HG02981 (cell line): ENCODE data around the gene ATE1.
"Not testable (repeated sequence)": the region's sequence is repeated elsewhere in the genome, so short reads cannot be mapped to it uniquely, and the experiment has no call there.

Experiments
- ATAC-seq: cut with Tn5 transposase; IDR thresholded peaks from one replicate; pipeline ENCODE4 v1.9.1; 2021; ENCODE audit warnings: mild to moderate bottlenecking, moderate library complexity; ENCODE audit not compliant: unreplicated experiment

The ATE1 gene

DNA sequence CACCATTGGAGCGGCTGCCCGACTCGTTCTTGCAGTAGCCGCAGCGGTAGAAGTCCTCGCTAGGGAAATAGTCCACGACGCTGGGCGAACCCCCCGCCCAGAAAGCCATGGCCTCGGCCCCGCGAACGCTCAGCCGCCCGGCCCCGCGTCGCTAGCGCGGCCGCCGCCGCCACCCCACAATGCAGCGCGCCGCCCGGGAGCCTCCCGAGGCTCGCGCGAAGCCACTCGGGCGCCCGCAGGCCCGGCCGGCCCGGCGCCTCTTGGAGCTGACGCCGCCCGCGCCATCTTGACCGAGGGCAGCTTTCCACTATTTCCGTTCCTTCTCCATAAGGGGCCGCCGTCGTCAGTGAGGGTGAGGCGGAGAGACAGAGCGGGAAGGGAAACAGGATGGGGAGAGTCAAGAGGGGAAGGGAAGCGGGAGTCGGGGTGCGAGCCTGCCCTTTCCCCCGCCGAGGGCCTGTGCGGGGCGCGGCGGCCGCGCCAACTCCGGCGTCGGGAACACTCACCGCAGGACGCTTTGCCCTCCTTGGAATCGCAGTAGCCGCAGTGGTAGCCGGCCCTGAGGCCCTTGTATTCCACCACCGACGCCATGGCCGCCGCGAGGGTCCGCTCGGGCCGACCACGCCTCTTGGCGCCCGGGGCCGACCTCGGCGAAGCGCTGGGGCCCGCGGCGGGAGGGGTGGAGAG lies at the start of gene ATE1:
Gene ATE1, minus strand, starts transcription at position 191 of the 687 bp plus-strand sequence. Its CDS starts 82 bp downstream, at position 109.
- ATAC-seq = peak; percentile 78

DNA sequence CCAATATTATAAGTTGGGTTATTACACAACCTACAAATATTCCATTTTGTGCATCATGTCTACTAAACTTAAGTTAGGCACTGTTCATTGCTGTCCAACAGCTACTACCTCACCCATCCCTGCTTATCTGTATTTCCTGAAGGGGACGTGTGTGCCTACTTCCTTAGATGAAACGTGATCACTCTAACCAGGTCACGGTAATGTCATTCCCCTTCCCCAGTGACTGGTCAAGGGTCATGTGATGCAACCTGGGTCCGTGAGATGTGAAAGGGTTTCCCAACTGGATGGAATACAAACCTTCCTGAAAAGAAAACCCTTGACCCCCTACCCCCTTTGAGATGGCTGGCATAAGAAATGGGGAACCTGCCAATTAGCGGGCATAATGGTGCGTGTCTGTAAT lies 48.8 kb upstream of the ATE1 start:
- no peak for ATAC-seq

DNA sequence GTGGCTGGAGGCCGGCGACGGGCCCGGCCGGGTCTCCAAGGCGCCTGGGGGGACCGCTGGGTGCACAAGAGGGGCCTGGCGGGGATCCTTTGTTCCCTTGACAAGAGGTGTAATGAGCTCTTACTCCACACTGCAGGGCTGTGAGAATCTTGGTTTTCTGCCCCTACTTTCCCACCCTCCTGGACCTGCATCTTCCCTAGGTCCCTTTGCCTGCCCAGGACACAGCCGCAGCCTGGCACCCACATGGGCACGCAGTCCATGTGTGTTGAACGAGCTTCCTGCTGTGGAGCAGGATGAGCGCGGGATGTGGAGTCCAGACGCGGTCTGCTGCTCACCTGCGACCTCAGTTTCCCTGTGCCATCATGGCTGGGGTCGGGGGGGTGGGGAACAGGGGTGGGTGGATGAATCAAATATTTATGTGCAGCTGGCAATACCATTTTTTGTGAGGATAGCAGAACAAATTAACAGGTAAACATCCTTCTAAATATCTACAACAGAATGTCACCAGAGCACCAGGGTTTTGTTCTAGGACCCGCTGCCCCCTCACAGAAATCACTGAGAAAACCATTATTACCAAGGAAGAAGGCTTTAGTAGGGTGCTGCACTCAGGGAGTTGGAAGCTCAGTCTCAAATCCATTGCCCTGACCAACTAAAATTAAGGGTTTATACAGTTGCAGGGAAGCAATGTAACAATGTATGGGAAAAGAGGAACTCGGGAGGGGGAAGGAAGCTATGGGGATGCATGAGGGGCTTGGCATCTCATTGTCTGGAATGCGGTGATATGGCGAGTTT lies 47.7 kb upstream of the ATE1 start:
- ATAC-seq = no peak

DNA sequence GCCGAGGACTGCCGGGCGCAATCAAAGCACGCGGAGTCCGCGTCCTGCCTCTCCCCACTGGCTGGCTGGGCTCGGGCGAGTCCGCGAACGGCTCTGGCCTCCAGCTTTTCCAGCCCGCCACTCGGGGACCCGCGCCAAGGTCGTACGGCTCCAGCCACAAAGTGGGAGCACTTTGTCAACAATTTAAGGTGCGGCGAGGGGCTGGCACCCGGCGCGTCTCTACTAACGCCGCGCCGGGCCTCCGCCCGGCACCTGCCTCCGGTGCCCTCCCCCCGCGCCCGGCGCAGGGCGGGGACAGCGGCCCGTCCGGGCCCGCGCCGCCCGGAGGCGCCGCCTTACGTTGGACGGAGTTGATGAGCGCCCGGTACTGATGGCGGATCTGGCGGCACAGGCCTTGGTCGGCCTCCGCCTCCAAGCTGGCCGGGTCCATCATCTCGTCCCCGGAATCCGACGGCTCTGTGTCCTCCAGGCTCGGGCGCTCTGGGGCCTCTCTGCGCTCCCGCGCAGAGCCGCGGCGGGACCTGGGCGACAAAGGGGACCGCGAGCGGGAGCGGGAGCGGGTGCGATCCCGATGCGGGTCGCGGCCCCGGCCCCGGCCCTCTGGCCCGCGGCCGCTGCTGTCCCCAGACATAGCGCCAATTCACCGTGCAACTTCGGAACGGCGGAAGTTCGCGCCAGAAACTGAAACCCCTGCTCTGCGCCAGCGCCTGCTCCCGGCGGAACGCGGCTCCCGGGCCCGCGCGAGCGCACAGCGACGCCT lies 46.9 kb upstream of the ATE1 start, which contains the start of gene NSMCE4A:
Gene NSMCE4A, minus strand, starts transcription at position 683 of the 760 bp plus-strand sequence. Its CDS starts 52 bp downstream, at position 631.
- ATAC-seq = peak; percentile 85

DNA sequence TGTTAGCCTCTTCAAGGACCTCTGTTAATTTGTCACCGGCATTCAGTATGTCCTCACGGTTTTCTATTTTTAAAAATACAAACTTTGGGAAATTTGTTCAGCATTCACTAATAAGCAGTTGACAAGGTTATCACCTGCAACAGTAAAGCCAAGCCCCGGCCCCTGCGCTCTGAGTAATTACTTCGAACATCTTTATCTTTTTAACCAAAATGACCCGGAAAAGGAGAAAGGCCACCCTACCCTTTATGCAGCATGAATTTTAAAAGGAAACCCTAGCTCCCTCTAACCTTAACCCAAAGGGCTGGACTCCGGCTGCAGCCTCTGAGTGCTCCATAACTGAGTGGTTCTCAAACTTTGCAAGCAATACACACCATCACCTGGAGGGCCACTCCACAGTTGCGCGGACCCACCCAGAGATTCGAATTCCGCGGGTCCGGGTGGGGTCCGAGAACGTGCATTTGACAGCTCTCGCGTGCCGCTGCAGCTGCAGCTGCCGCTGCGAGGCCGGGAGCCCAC lies 46.2 kb upstream of the ATE1 start:
- peak; percentile 23 for ATAC-seq

DNA sequence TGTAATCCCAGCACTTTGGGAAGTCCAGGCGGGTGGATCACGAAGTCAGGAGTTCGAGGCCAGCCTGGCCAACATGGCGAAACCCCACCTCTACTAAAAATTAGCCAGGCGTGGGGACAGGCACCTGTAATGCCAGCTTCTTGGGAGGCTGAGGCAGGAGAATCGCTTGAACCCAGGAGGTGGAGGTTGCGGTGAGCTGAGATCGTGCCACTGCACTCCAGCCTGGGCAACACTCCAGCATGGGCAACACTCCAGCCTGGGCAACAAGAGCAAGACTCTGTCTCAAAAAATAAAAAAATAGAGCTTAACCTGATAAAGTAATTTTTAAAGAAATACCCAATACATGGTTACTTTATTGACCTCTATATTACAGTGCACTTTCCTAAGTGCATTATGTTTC lies 41.3 kb upstream of the ATE1 start:
- ATAC-seq = not testable (repeated sequence)

DNA sequence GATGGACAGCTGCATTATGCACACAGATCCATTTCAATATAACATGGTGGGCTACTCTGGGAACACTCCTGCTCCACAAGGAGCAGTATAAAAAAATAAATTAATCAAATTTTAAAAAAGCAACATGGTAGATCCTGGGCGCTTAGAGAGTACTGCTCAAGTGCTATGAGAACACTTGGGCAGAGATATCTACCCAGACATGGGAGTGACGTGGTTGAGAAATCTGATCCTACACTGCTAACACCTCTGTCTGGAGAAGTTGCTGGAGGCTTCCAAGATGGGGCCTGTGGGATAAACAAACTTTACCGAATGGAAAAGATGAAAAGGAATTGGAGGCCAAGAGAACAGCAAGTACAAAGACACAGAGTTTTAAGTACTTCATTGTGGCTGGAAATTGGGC lies 38.2 kb upstream of the ATE1 start:
- no peak for ATAC-seq

DNA sequence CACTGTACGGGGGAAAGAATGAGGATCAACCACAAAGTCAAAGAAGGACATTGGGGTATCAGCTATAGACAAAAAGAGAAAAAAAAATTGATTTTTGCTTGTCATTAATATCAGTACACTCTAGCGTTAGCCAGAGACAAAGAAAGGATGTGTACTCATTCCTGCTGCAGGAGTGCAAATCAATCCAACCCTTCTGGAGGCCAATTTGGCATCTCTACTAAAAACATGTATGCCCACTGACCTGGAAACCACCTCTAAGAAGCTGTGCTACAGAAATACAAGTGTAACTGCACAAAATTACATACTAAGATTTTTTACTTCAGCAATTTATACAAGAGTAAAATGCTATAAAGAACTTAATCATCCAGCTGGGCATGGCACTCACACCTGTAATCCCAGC lies 33.6 kb upstream of the ATE1 start:
- ATAC-seq = no peak

DNA sequence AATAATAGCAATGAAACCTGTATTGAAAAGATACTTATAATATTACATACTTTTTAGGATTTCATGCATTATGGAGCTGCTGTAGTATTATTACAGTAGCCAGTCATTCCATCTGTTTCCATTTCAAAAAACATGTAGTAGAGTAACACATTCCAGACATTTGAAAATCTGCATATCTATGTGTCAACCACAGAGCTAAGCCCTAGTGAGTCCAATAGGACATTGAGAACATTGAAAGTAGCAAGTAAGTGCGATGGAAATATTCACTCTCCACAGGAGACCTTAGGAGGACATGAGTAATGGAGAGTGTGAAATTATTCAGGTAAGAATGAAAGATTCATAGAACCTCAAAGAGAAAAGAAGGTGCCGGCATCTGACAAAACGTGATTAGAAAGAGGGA lies 31.8 kb upstream of the ATE1 start:
- no peak for ATAC-seq

DNA sequence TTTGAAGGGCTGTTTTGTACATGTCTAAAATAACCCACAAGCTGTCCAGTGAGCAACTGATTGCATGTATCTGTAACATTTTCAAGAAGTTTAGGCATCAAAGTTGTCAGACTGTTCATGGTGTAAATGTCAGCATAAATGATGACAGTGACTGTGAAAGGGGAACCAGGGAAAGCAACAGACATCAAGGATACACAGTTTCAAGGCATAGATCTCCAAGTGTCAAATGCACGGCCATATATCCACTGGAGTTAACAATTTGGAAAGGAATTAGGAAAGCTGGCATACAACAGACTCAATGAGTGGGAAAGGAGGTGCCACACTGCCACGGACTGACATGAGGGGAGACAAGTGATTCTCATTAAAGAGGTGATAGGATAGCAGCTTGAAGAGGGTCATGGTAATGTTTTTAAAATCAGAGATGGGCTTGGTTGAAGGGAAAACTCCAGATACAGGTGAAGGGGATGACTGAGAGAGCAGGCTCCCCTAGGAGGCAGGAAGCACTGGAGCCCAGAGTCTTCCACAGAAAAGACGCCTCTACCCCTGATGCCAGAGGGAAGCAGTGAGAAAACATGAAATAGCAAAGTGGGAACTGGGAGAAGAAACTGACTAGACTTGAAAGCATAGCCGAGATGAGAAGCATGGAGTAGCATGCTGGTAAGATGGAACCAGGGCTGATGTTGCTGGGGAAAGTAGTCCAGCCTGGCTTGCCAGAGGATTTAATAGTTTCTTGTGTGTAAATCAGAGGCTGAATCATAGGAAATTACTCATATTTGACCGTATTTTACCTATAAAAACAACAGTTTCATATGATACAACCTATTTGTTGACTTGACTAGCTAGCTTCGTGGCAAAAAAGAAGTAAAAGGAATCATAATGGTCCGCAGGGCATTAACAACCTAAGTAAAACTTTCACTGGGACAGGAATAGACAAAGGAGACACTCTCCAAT lies 28.6 kb upstream of the ATE1 start:
- no peak for ATAC-seq

DNA sequence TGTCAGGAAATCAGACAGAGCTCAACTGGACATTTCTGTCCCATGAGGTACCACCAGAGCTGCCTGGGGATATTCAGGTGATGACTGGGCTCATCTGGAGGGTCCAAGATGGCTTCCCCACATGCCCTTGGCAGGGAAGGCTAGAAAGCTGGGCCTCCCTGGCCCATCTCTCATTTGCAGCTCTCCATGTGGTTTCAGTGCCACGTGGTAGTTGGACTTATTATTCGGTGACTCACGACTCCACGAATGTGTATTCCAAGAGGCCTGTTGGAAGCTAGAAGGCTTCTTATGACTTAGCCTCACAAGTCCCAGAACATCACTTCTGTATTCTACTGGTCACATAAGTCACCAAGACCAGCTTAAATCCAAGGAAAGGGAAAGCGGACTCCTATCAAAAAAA lies 24.4 kb upstream of the ATE1 start:
- no peak for ATAC-seq

DNA sequence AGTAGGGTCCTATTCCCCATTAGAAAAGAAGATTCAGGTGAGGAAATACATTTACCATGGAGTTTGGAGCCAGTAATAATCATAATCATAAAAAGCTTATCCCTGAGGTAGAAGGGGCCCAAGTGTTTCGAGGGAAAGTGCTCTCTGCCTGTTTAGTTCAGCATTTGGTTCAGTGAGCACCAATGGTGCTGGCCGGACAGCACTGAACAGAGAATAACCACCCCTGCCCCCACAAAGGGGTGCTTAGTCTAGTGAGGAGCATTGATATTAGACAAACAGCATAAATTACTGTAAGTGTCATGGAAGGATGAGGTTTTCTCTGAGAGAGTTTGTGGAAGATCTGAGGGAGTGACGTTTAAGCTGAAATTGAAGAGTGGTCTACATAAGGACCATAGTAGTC lies 21.6 kb upstream of the ATE1 start:
- no peak for ATAC-seq

DNA sequence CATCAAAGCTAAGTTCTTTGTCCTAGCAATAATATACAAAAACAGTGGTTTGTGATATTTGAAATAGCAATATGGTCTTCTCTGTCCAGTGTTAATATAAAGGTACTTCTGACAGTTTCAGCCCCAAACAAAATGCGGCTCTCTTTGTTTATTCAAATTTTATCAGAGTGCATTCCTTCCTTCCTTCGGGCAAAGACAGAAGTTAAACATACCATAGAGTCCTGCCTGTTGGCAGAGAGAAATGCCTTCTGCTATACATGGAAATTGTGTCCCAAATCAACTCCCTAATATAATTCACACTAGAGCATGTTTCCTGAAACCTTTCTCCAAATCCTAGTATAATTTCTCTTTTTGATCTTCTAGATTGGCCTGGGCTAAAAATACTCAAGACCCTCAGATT lies 21.2 kb upstream of the ATE1 start:
- ATAC-seq = no peak

DNA sequence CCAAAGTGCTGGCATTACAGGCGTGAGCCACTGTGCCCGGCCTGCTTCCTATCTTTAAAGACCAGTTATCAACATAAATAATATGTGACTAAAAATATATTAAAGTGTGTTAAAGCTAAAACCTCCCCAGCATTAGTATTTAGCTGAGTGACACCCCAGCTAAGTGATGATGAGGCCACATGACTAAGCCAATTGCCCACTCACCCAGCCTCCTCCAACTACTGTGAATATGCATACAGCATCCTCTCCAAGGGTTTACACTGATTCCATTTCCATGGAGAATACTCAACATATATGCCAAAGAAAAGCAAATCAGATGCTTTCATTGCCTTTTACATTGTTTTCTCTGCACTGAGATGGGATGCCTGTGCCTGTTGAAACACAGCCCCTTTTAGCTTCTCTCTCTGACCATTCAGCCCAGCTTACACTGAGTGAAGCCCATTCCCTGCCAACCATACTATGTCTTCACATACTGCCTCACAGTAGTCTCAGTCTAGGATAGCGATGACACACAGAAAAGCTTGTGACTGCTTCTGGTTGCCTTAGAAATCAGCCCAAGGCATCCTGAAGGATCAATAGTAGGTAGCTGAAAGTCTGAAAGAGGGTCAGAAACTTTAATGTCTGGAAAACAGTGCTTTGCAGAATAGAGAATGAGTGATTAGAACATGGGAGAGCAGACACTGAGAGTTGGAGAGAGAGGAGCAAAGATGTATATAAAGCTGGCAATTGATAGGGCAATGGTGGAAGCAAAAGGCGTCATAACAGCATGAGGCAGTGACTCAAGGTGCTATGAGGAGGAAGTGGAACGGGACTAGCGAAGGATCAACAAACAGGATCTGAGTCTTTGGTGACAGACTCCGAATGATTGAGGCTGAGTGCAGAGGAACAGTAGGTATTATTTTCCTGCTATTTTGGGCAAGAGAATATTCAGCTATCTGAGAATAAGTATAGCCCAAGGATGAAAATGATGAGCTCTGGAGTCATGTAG lies 19.8 kb upstream of the ATE1 start:
- ATAC-seq = no peak

DNA sequence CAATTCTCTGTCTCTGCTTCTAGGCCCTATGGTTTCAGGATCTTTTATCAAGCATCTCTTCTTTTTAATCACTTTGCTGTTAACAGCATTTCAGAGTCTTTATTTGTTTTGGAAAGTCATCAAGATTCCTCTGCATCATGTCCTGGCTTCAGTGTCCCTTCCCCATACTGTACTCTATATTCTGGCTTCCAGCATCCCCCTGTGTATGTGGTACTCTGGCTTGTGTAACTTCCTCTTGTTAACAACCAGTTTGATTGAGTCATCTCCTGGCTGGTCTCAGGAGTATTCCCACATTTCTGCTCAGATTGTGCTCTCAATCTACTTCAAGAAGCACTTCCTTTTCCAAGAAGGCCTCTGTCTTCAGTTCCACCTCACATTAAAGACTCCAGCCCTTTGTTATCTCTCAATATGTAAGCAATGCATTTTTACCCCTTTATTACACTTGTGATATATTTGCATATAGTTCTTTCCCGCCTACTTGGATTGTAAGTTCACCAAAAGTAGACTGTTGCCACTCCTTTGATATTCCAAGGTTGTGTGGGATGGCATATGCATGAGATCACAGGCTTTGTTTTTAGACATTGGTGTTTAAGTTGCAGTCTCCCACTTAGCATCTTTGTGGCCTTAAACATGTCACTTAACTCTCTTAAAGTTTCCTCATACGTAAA lies 15.1 kb upstream of the ATE1 start:
- ATAC-seq = no peak

DNA sequence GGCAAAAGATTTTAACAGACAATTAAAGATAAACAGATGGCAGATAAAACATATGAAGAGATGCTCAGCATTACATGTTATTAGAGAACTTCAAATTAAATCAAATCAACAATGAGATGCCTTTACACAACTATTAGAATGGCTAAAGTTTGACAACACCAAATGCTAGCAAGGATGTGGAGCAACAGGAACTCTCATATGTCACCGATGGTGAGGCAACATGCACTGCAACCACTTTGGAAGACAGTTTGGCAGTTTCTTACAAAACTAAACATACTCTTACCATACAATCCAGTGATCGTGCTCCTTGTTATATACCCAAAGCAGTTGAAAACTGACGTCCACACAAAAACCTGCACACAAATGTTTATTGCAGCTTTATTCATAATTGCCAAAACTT lies 13.7 kb upstream of the ATE1 start:
- no peak for ATAC-seq

DNA sequence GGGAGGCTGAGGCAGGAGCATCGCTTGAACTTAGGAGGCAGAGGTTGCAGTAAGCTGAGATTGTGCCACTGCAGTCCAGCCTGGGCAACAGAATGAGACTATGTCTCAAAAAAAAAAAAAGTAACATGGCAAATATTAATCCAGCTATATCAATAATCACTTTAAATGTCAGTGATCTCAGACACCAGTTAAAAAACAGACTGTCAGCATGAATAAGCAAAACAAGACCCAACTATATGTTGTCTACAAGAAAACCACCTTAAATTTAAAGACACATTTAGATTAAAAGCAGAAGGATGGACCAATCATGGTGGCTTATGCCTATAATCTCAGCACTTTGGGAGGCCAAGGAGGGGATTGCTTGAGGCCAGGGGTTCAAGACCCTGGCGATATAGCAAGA lies 8.5 kb upstream of the ATE1 start:
- ATAC-seq = no peak

DNA sequence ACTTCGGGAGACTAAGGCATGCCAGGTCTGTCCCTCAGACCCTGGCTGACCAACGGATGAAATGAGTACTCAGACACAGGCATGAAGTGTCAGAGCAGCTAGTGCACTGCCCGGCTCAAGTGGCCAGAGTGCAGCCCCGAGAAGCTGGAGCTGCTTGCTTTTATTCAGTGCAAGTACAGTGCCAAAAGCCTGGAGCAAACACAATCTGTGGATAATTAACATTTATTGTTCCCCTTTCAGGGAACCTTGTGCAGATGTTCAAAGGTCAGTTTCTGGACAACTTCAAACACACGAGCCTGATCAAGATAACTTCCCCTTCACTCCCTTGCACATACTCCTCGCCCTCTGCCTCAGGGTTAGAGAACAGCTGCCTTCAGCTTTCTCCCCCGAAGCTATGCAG lies 7.9 kb upstream of the ATE1 start:
- ATAC-seq = no peak
